ENCODE measurements around the gene CCDC183.

Gene CCDC183

GRCh38 chr9:136775191-136775590 is 20.9 kb upstream of the CCDC183 start:
- H3K4me3 ChIP-seq (ENCODE audit: low read depth, low read length, poor library complexity, severe bottlenecking), result no peak overlapping the region
- peaks cover 5% of the 10 kb centered on the region; the same call in 1 of the 2 replicates for H3K9me3 ChIP-seq (ENCODE audit: low read length)
- no peak overlapping the region for H3K4me2 ChIP-seq (ENCODE audit: low read length)
- TF ChIP-seq EZH2 (IDR thresholded peaks at IDR 0.05; ENCODE audit: borderline replicate concordance, low read length), result no peak
- TF ChIP-seq CTCF (IDR thresholded peaks at IDR 0.05; ENCODE audit: low read length), result no peak
- no peaks in the 10 kb centered on the region for H3K79me2 ChIP-seq (ENCODE audit: insufficient read depth, low read length)
- H3F3A ChIP-seq (ENCODE audit: insufficient read depth, low read length), result no peaks in the 10 kb centered on the region
- peaks cover 5% of the 10 kb centered on the region; the same call in 1 of the 2 replicates for H3K36me3 ChIP-seq (ENCODE audit: insufficient read depth, low read length)
- H4K20me1 ChIP-seq (ENCODE audit: insufficient read depth, low read length), result no peaks in the 10 kb centered on the region
- H3K27me3 ChIP-seq (ENCODE audit: insufficient read depth, low read length), result peaks cover 2% of the 10 kb centered on the region; the same call in 1 of the 2 replicates
- no peak overlapping the region for H2AFZ ChIP-seq (ENCODE audit: low read length)
- no peaks in the 10 kb centered on the region for H3K9me2 ChIP-seq (ENCODE audit: low read depth, low read length)
- H3K9ac ChIP-seq (ENCODE audit: low read length), result no peak overlapping the region
- peaks cover 5% of the 10 kb centered on the region for H3K4me1 ChIP-seq (ENCODE audit: insufficient read depth, low read length, severe bottlenecking)
- H3K27ac ChIP-seq (ENCODE audit: low read depth, low read length, poor library complexity, severe bottlenecking), result no peak overlapping the region

GRCh38 chr9:136776947-136777346 is 19.2 kb upstream of the CCDC183 start:
- H3K9me3 ChIP-seq (ENCODE audit: low read length), result peaks cover 5% of the 10 kb centered on the region; the same call in 1 of the 2 replicates

GRCh38 chr9:136777359-136777758 is 18.8 kb upstream of the CCDC183 start:
- H3K9me2 ChIP-seq (ENCODE audit: low read depth, low read length), result no peaks in the 10 kb centered on the region
- no peak overlapping the region for H3K9ac ChIP-seq (ENCODE audit: low read length)
- no peaks in the 10 kb centered on the region for H4K20me1 ChIP-seq (ENCODE audit: insufficient read depth, low read length)
- H3K27ac ChIP-seq (ENCODE audit: low read depth, low read length, poor library complexity, severe bottlenecking), result no peak overlapping the region
- peaks cover 2% of the 10 kb centered on the region; the same call in 1 of the 2 replicates for H3K27me3 ChIP-seq (ENCODE audit: insufficient read depth, low read length)
- no peak overlapping the region for H3K4me3 ChIP-seq (ENCODE audit: low read depth, low read length, poor library complexity, severe bottlenecking)
- no peak overlapping the region for H2AFZ ChIP-seq (ENCODE audit: low read length)
- TF ChIP-seq CTCF (IDR thresholded peaks at IDR 0.05; ENCODE audit: low read length), result no peak
- no peak for TF ChIP-seq EZH2 (IDR thresholded peaks at IDR 0.05; ENCODE audit: borderline replicate concordance, low read length)
- H3K79me2 ChIP-seq (ENCODE audit: insufficient read depth, low read length), result no peaks in the 10 kb centered on the region
- H3K4me1 ChIP-seq (ENCODE audit: insufficient read depth, low read length, severe bottlenecking), result peaks cover 5% of the 10 kb centered on the region
- peaks cover 5% of the 10 kb centered on the region; the same call in 1 of the 2 replicates for H3K9me3 ChIP-seq (ENCODE audit: low read length)
- H3K4me2 ChIP-seq (ENCODE audit: low read length), result no peak overlapping the region
- H3K36me3 ChIP-seq (ENCODE audit: insufficient read depth, low read length), result peaks cover 5% of the 10 kb centered on the region; the same call in 1 of the 2 replicates
- no peaks in the 10 kb centered on the region for H3F3A ChIP-seq (ENCODE audit: insufficient read depth, low read length)

More at GRCh38 chr9:136776947-136777346, 19.2 kb upstream of the CCDC183 start:
- no peak overlapping the region for H3K4me3 ChIP-seq (ENCODE audit: low read depth, low read length, poor library complexity, severe bottlenecking)
- no peak for TF ChIP-seq EZH2 (IDR thresholded peaks at IDR 0.05; ENCODE audit: borderline replicate concordance, low read length)
- TF ChIP-seq CTCF (IDR thresholded peaks at IDR 0.05; ENCODE audit: low read length), result no peak
- peaks cover 5% of the 10 kb centered on the region; the same call in 1 of the 2 replicates for H3K36me3 ChIP-seq (ENCODE audit: insufficient read depth, low read length)
- H3K9ac ChIP-seq (ENCODE audit: low read length), result no peak overlapping the region
- H3K79me2 ChIP-seq (ENCODE audit: insufficient read depth, low read length), result no peaks in the 10 kb centered on the region
- no peak overlapping the region for H3K4me2 ChIP-seq (ENCODE audit: low read length)
- no peaks in the 10 kb centered on the region for H3F3A ChIP-seq (ENCODE audit: insufficient read depth, low read length)
- H3K27ac ChIP-seq (ENCODE audit: low read depth, low read length, poor library complexity, severe bottlenecking), result no peak overlapping the region
- no peaks in the 10 kb centered on the region for H3K9me2 ChIP-seq (ENCODE audit: low read depth, low read length)
- H3K4me1 ChIP-seq (ENCODE audit: insufficient read depth, low read length, severe bottlenecking), result peaks cover 5% of the 10 kb centered on the region
- no peak overlapping the region for H2AFZ ChIP-seq (ENCODE audit: low read length)
- no peaks in the 10 kb centered on the region for H4K20me1 ChIP-seq (ENCODE audit: insufficient read depth, low read length)
- H3K27me3 ChIP-seq (ENCODE audit: insufficient read depth, low read length), result peaks cover 2% of the 10 kb centered on the region; the same call in 1 of the 2 replicates
